IMR-90 (cell line): ENCODE measurements around the gene SNAPC2. TPM values are rescaled to one million over a fixed set of nuclear protein-coding genes. Genes with fewer than 3 reads are reported as not detected.
A peak's percentile ranks its signal among the peaks of the same experiment; 100 is the strongest.

Source experiments
- ATAC-seq: fragments of 200-7000 bp; cut with Tn5 transposase; 2 replicates; pipeline ENCODE4 v1.9.1; 2020; ENCODE audit warnings: low read depth, mild to moderate bottlenecking, moderate library complexity
- BruUV-seq: library from RNA; stranded (reverse); fragments of 400-500 nt; replicated peaks from 2 replicates; lab custom pipeline; 2021; lab: Mats Ljungman, UMichigan
- CTCF ChIA-PET: fragments of 300-600 bp; formaldehyde crosslinking; extraction: SDS; loops from one replicate; lab custom pipeline; 2021; ENCODE audit warnings: antibody characterized with exemption; lab: Yijun Ruan, JAX
- POLR2A ChIA-PET: fragments of 300-600 bp; sonication (Branson Sonifier 250); formaldehyde crosslinking; loops from one replicate; lab custom pipeline; 2022; ENCODE audit warnings: antibody characterized with exemption; ENCODE audit not compliant: unreplicated experiment; lab: Charles Lee
- DNase-seq: peaks from one replicate; pipeline ENCODE4 v3.0.0; 2013
- H2AFZ ChIP-seq: replicated peaks from 2 replicates; pipeline ENCODE3; 2013; ENCODE audit warnings: low read length, mild to moderate bottlenecking; ENCODE audit not compliant: poor library complexity
- H2AK5ac ChIP-seq: 2 replicates; pipeline ENCODE4 v1.6.1; 2013; ENCODE audit warnings: low read depth, low read length, inconsistent platforms
- H2AK9ac ChIP-seq: replicated peaks from 2 replicates; pipeline ENCODE3; 2013; ENCODE audit warnings: mild to moderate bottlenecking, low read depth, low read length, moderate library complexity; ENCODE audit not compliant: poor library complexity
- H2BK120ac ChIP-seq: 2 replicates; pipeline ENCODE4 v1.6.1; 2013; ENCODE audit warnings: low read depth, low read length, inconsistent platforms
- H2BK15ac ChIP-seq: 3 replicates; pipeline ENCODE4 v1.6.1; 2013; ENCODE audit warnings: low read depth, low read length, inconsistent platforms
- H2BK20ac ChIP-seq: 2 replicates; pipeline ENCODE4 v1.6.1; 2013; ENCODE audit warnings: low read depth, mild to moderate bottlenecking, inconsistent platforms, low read length, moderate library complexity
- H2BK5ac ChIP-seq: 2 replicates; pipeline ENCODE4 v1.6.1; 2013; ENCODE audit warnings: mild to moderate bottlenecking, low read depth, low read length, inconsistent platforms; ENCODE audit not compliant: poor library complexity, severe bottlenecking
- H3K14ac ChIP-seq: replicated peaks from 2 replicates; pipeline ENCODE4 v1.6.1; 2013; ENCODE audit warnings: low read depth, low read length, inconsistent platforms
- H3K18ac ChIP-seq: 2 replicates; pipeline ENCODE4 v1.6.1; 2013; ENCODE audit warnings: low read depth, low read length, control low read depth
- H3K23ac ChIP-seq: 2 replicates; pipeline ENCODE4 v1.6.1; 2013; ENCODE audit warnings: low read depth, low read length, inconsistent platforms
- H3K27ac ChIP-seq: 2 replicates; pipeline ENCODE4 v1.5.1; 2013; ENCODE audit warnings: mild to moderate bottlenecking, control low read depth, low read length; ENCODE audit not compliant: insufficient read depth
- H3K27me3 ChIP-seq: 2 replicates; pipeline ENCODE4 v1.6.1; 2013; ENCODE audit warnings: low read length; ENCODE audit not compliant: control insufficient read depth, insufficient read depth
- H3K36me3 ChIP-seq: 2 replicates; pipeline ENCODE4 v1.6.1; 2013; ENCODE audit warnings: low read length, mixed read lengths; ENCODE audit not compliant: control insufficient read depth, insufficient read depth
- H3K4ac ChIP-seq: 2 replicates; pipeline ENCODE4 v1.6.1; 2013; ENCODE audit warnings: low read depth, low read length, inconsistent platforms
- H3K4me1 ChIP-seq: 2 replicates; pipeline ENCODE4 v1.6.1; 2013; ENCODE audit warnings: low read length, mixed read lengths; ENCODE audit not compliant: control insufficient read depth, insufficient read depth
- H3K4me2 ChIP-seq: 2 replicates; pipeline ENCODE4 v1.6.1; 2013; ENCODE audit warnings: low read depth, mild to moderate bottlenecking, control low read depth, low read length, moderate library complexity
- H3K4me3 ChIP-seq: 2 replicates; pipeline ENCODE4 v1.5.1; 2013; ENCODE audit warnings: low read depth, mild to moderate bottlenecking, control low read depth, low read length, moderate library complexity; ENCODE audit not compliant: insufficient read depth
- H3K56ac ChIP-seq: 2 replicates; pipeline ENCODE4 v1.6.1; 2013; ENCODE audit warnings: low read length, inconsistent platforms; ENCODE audit not compliant: insufficient read depth; ENCODE audit errors: extremely low read depth
- H3K79me1 ChIP-seq, 2 experiments: 2 replicates each; pipeline ENCODE4 v1.6.1; 2013; ENCODE audit warnings: low read length in 2 of 2, inconsistent platforms in 1 of 2, low read depth in 1 of 2
- H3K9ac ChIP-seq: 2 replicates; pipeline ENCODE4 v1.6.1; 2013; ENCODE audit warnings: low read depth, low read length, control low read depth
- H3K9me1 ChIP-seq: 2 replicates; pipeline ENCODE4 v1.6.1; 2013; ENCODE audit warnings: low read length, inconsistent platforms; ENCODE audit not compliant: insufficient read depth
- H3K9me3 ChIP-seq: 2 replicates; pipeline ENCODE4 v1.6.1; 2013; ENCODE audit warnings: low read length; ENCODE audit not compliant: control insufficient read depth, insufficient read depth
- H4K20me1 ChIP-seq: 2 replicates; pipeline ENCODE4 v1.6.1; 2013; ENCODE audit warnings: low read length, inconsistent platforms; ENCODE audit not compliant: insufficient read depth
- H4K5ac ChIP-seq: 2 replicates; pipeline ENCODE4 v1.6.1; 2013; ENCODE audit warnings: mild to moderate bottlenecking, low read depth, low read length, control low read depth
- H4K8ac ChIP-seq, 2 experiments: 2 replicates each; pipeline ENCODE4 v1.6.1; 2013; ENCODE audit warnings: low read depth in 2 of 2, low read length in 2 of 2, control low read depth in 1 of 2, inconsistent platforms in 1 of 2
- H4K91ac ChIP-seq: 2 replicates; pipeline ENCODE4 v1.6.1; 2013; ENCODE audit warnings: low read depth, low read length, inconsistent platforms; ENCODE audit not compliant: insufficient read depth
- BHLHE40 ChIP-seq: fragments of 150-350 bp; IDR thresholded peaks from 2 replicates; pipeline ENCODE4 v1.6.1; 2016; ENCODE audit warnings: mild to moderate bottlenecking, low read depth, low read length
- CTCF ChIP-seq: conservative IDR thresholded peaks from 2 replicates; pipeline ENCODE4 v1.5.1; 2012; ENCODE audit warnings: mild to moderate bottlenecking, low read depth, low read length, improper control_type of control experiment
- ELK1 ChIP-seq: fragments of 150-350 bp; IDR thresholded peaks from 2 replicates; pipeline ENCODE4 v1.6.1; 2016; ENCODE audit warnings: low read depth, mild to moderate bottlenecking, low read length, moderate library complexity, borderline replicate concordance
- FOS ChIP-seq: fragments of 150-350 bp; IDR thresholded peaks from 2 replicates; pipeline ENCODE4 v1.6.1; 2016; ENCODE audit warnings: low read depth, low read length
- MXI1 ChIP-seq: IDR thresholded peaks from 2 replicates; pipeline ENCODE4 v1.6.1; 2012; ENCODE audit warnings: low read depth, mild to moderate bottlenecking, low read length, moderate library complexity, borderline replicate concordance
- POLR2A ChIP-seq: IDR thresholded peaks from 2 replicates; pipeline ENCODE4 v1.6.1; 2012; ENCODE audit warnings: mild to moderate bottlenecking, low read depth, low read length
- RAD21 ChIP-seq: IDR thresholded peaks from 2 replicates; pipeline ENCODE4 v1.6.1; 2012; ENCODE audit warnings: low read length, improper control_type of control experiment
- RCOR1 ChIP-seq: IDR thresholded peaks from 2 replicates; pipeline ENCODE4 v1.6.1; 2012; ENCODE audit warnings: mild to moderate bottlenecking, low read length, improper control_type of control experiment; ENCODE audit not compliant: insufficient replicate concordance
- SMC3 ChIP-seq: fragments of 150-350 bp; IDR thresholded peaks from 2 replicates; pipeline ENCODE4 v1.6.1; 2016; ENCODE audit warnings: low read depth, mild to moderate bottlenecking, antibody characterized with exemption, low read length, moderate library complexity
- USF2 ChIP-seq: fragments of 150-350 bp; IDR thresholded peaks from 2 replicates; pipeline ENCODE4 v1.6.1; 2017; ENCODE audit warnings: mild to moderate bottlenecking, antibody characterized with exemption, low read length, low read depth
- WGBS, 2 experiments: methylation state at CpG; one replicate each; pipeline versions ENCODE4 v1.1.5 to v1.1.7; 2013; ENCODE audit warnings: missing lambda C conversion rate in 2 of 2; ENCODE audit not compliant: insufficient read length in 1 of 2; ENCODE audit errors: extremely low coverage in 2 of 2; 5-methylcytosine and 5-hydroxymethylcytosine counted together
- dilution Hi-C: fragments of 300-500 bp; cut with HindIII; formaldehyde crosslinking; loops from one replicate; pipeline ENCODE4 v1.14.3; 2018; ENCODE audit warnings: low sequenced_read_pairs; ENCODE audit not compliant: unreplicated experiment
- in situ Hi-C: fragments of 300-500 bp; cut with MboI; formaldehyde crosslinking; loops from 3 replicates; pipeline ENCODE4 v1.14.3; 2019; ENCODE audit warnings: low sequenced_read_pairs, inconsistent platforms, mixed read lengths
- intact Hi-C: fragments of 100-400 bp; cut with micrococcal nuclease; formaldehyde crosslinking; loops from 2 replicates; pipeline ENCODE4 v1.10.0; 2022
- polyA plus RNA-seq, 3 experiments: library from polyadenylated mRNA; depleted of rRNA; stranded (reverse); fragments of >200 nt; gene quantifications; 2 replicates each; pipeline ENCODE4 v1.2.3, GENCODE V29; 2012; ENCODE audit warnings: low replicate concordance in 1 of 3
- total RNA-seq: library from RNA; depleted of rRNA; stranded (reverse); fragments of >200 nt; gene quantifications from 2 replicates; pipeline ENCODE4 v1.2.3, GENCODE V29; 2012

SNAPC2 gene
- total and polyA plus RNA-seq, 2 of the 4 experiments (the other 2 are of a cell fraction), result 12.5 to 29.2 TPM

GRCh38 chr19:7970716-7971448 is 50.7 kb downstream of the SNAPC2 start:
- H3K36me3 ChIP-seq, result peaks cover 59% of the 10 kb centered on the region
- peaks cover 16 to 38% of the 10 kb centered on the region in 2 experiments; a peak in 3 of 4 replicates for H3K79me1 ChIP-seq
- peak overlapping the region; percentile 24 for H2AK9ac ChIP-seq
- CTCF ChIA-PET, result interaction anchor here (0.5 to 1.6 kb wide), 4 partner anchors 10 to 207 kb away, joined by 3 to 4 read pairs (median 4); no protein-coding TSS in a partner anchor
- no peak overlapping the region for H3K14ac ChIP-seq
- no peaks in the 10 kb centered on the region for H3K27me3 ChIP-seq
- no peak overlapping the region for H4K5ac ChIP-seq
- WGBS, 2 experiments, result 80% methylated on average over 1 of the region's 12 CpGs; no CpG with 5 or more reads in 1 of the 2 experiments
- no peak overlapping the region for H2BK5ac ChIP-seq
- peak; percentile 92 for ATAC-seq
- POLR2A ChIA-PET, result no interaction called here
- H3K4me1 ChIP-seq, result no peaks in the 10 kb centered on the region
- H3K18ac ChIP-seq, result no peak overlapping the region
- no peak overlapping the region for H3K23ac ChIP-seq
- H2BK20ac ChIP-seq, result no peak overlapping the region
- H3K9me1 ChIP-seq, result no peaks in the 10 kb centered on the region
- no peak overlapping the region for H3K56ac ChIP-seq
- no TSS peak for BruUV-seq
- no peak overlapping the region for H2AK5ac ChIP-seq
- no peak overlapping the region for H3K4ac ChIP-seq
- H2BK15ac ChIP-seq, result no peak overlapping the region
- no peak overlapping the region for H3K9ac ChIP-seq
- TF ChIP-seq ELK1 (no peak), RAD21 (peak; percentile 81), FOS (no peak), SMC3 (peak; percentile 70), RCOR1 (no peak), CTCF (peak; percentile 69), BHLHE40 (no peak), MXI1 (no peak), POLR2A (no peak), USF2 (no peak)
- dilution Hi-C loops (no loop called here), intact Hi-C loops (loop anchor here (1.0 kb wide), 2 partner anchors 31 to 282 kb away; no protein-coding TSS in a partner anchor), in situ Hi-C loops (loop anchor here (10.0 kb wide), 1 partner anchor 284 kb away; no protein-coding TSS in a partner anchor)
- no peak overlapping the region for H4K8ac ChIP-seq
- no peak overlapping the region for H2BK120ac ChIP-seq
- no peak overlapping the region for H4K91ac ChIP-seq
- peaks cover 34% of the 10 kb centered on the region for H4K20me1 ChIP-seq
- no peaks in the 10 kb centered on the region for H3K9me3 ChIP-seq
- H3K4me3 ChIP-seq, result no peak overlapping the region
- peak; percentile 28 for DNase-seq
- peak overlapping the region; percentile 32 for H2AFZ ChIP-seq
- no peak overlapping the region for H3K4me2 ChIP-seq
- H3K27ac ChIP-seq, result no peak overlapping the region
